GM23248 (cell line): Measurements from ENCODE around the gene RAB23. TPM values are rescaled to one million over a fixed set of nuclear protein-coding genes. Genes with fewer than 3 reads are reported as not detected.
A peak's percentile ranks its signal among the peaks of the same experiment; 100 is the strongest.

Experiments used
- DNase-seq: peaks from one replicate; pipeline ENCODE4 v3.0.0-alpha.2; 2015
- H2AFZ ChIP-seq: fragments of 200-600 bp; sonication (generic); 2 replicates; pipeline ENCODE4 v1.6.1; 2016; ENCODE audit warnings: antibody characterized with exemption
- H3F3A ChIP-seq: fragments of 200-600 bp; sonication (generic); 2 replicates; pipeline ENCODE4 v1.6.1; 2016; ENCODE audit warnings: mild to moderate bottlenecking, antibody characterized with exemption, mixed run types; ENCODE audit not compliant: insufficient read depth
- H3K27ac ChIP-seq: fragments of 200-600 bp; sonication (generic); 2 replicates; pipeline ENCODE4 v1.5.1; 2016; ENCODE audit warnings: mild to moderate bottlenecking
- H3K27me3 ChIP-seq: fragments of 200-600 bp; sonication (generic); replicated peaks from 2 replicates; pipeline ENCODE4 v1.6.1; 2016; ENCODE audit warnings: mild to moderate bottlenecking; ENCODE audit not compliant: insufficient read depth
- H3K36me3 ChIP-seq: fragments of 200-600 bp; sonication (generic); 2 replicates; pipeline ENCODE4 v1.6.1; 2016; ENCODE audit warnings: low read depth, mild to moderate bottlenecking
- H3K4me1 ChIP-seq: fragments of 200-600 bp; sonication (generic); 2 replicates; pipeline ENCODE4 v1.6.1; 2016; ENCODE audit warnings: mild to moderate bottlenecking; ENCODE audit not compliant: insufficient read depth
- H3K4me2 ChIP-seq: fragments of 200-600 bp; sonication (generic); one replicate; pipeline ENCODE4 v1.6.1; 2016; ENCODE audit warnings: mild to moderate bottlenecking; ENCODE audit not compliant: unreplicated experiment
- H3K4me3 ChIP-seq: fragments of 200-600 bp; sonication (generic); 2 replicates; pipeline ENCODE4 v1.5.1; 2016; ENCODE audit warnings: mild to moderate bottlenecking
- H3K79me2 ChIP-seq: fragments of 200-600 bp; sonication (generic); 2 replicates; pipeline ENCODE4 v1.6.1; 2016; ENCODE audit warnings: mild to moderate bottlenecking; ENCODE audit not compliant: insufficient read depth
- H3K9ac ChIP-seq: fragments of 200-600 bp; sonication (generic); 2 replicates; pipeline ENCODE4 v1.6.1; 2016; ENCODE audit warnings: mild to moderate bottlenecking
- H3K9me2 ChIP-seq: fragments of 200-600 bp; sonication (generic); 2 replicates; pipeline ENCODE4 v1.6.1; 2016; ENCODE audit warnings: mixed run types, mild to moderate bottlenecking, moderate library complexity; ENCODE audit not compliant: insufficient read depth
- H3K9me3 ChIP-seq: fragments of 200-600 bp; sonication (generic); one replicate; pipeline ENCODE4 v1.6.1; 2017; ENCODE audit warnings: low read depth
- H4K20me1 ChIP-seq: fragments of 200-600 bp; sonication (generic); 2 replicates; pipeline ENCODE4 v1.6.0; 2016; ENCODE audit not compliant: insufficient read depth
- EZH2 ChIP-seq: fragments of 200-600 bp; sonication (generic); IDR thresholded peaks from 2 replicates; pipeline ENCODE4 v1.6.1; 2018; ENCODE audit warnings: antibody characterized with exemption, mild to moderate bottlenecking; ENCODE audit not compliant: insufficient read depth, poor library complexity, severe bottlenecking
- EZH2phosphoT487 ChIP-seq: fragments of 200-600 bp; sonication (generic); IDR thresholded peaks from 2 replicates; pipeline ENCODE4 v1.6.1; 2018; ENCODE audit warnings: antibody characterized with exemption, moderate library complexity, mild to moderate bottlenecking, low read depth; ENCODE audit not compliant: insufficient read depth
- WGBS, 2 experiments: methylation state at CpG; one replicate each; pipeline ENCODE4 v1.1.6; 2015 to 2017; ENCODE audit warnings: low lambda C conversion rate in 2 of 2, low coverage in 1 of 2; ENCODE audit errors: missing lambda C conversion rate in 2 of 2; 5-methylcytosine and 5-hydroxymethylcytosine counted together
- in situ Hi-C: fragments of 300-500 bp; cut with MboI; formaldehyde crosslinking; loops from 2 replicates; pipeline ENCODE4 v1.15.0; 2020
- polyA plus RNA-seq: library from polyadenylated mRNA; unstranded; fragments of >200 nt; fragmentation: Nextera tagmentation; extraction: Ambion mirVana; gene quantifications from 2 replicates; pipeline ENCODE4 v1.2.1, GENCODE V29; 2016
- total RNA-seq: library from RNA; depleted of rRNA; stranded (reverse); fragments of >200 nt; shearing (Covaris generic); gene quantifications from 2 replicates; pipeline ENCODE4 v1.2.3, GENCODE V29; 2014

Gene RAB23
- total and polyA plus RNA-seq, 2 experiments from 2014 or later = 46.9 to 78.6 TPM

- Histone ChIP-seq H2AFZ (no peak overlapping the region), H3K4me1 (peaks cover 27% of the 10 kb centered on the region), H3K9me3 (peaks cover 5% of the 10 kb centered on the region), H3K27me3 (no peaks in the 10 kb centered on the region), H3K9me2 (no peaks in the 10 kb centered on the region), H3K9ac (no peak overlapping the region), H3K79me2 (peaks cover 100% of the 10 kb centered on the region), H3K4me3 (no peak overlapping the region), H3K4me2 (no peak overlapping the region), H3F3A (peaks cover 37% of the 10 kb centered on the region; the same call in 1 of the 2 replicates), H3K27ac (no peak overlapping the region), H3K36me3 (peaks cover 11% of the 10 kb centered on the region; the same call in 1 of the 2 replicates), H4K20me1 (no peaks in the 10 kb centered on the region)
- no peak for DNase-seq
- in situ Hi-C loops = no loop called here
- TF ChIP-seq EZH2 (no peak), EZH2phosphoT487 (no peak)
- WGBS, 2 experiments = 96 to 100% methylated on average over 1 of the region's 1 CpG
These were observed 6.8 kb downstream of the RAB23 start for GRCh38 chr6:57215260-57215659.

- Histone ChIP-seq H3K9me2 (no peaks in the 10 kb centered on the region), H4K20me1 (no peaks in the 10 kb centered on the region), H3K9me3 (peaks cover 2% of the 10 kb centered on the region), H2AFZ (no peak overlapping the region), H3K27me3 (no peaks in the 10 kb centered on the region), H3K36me3 (peaks cover 9% of the 10 kb centered on the region; the same call in 1 of the 2 replicates), H3K79me2 (peaks cover 100% of the 10 kb centered on the region), H3K4me3 (no peak overlapping the region), H3K9ac (no peak overlapping the region), H3K4me2 (peak overlapping the region; percentile 2), H3K4me1 (peaks cover 32% of the 10 kb centered on the region), H3F3A (peaks cover 36% of the 10 kb centered on the region), H3K27ac (peak overlapping the region; percentile 22; the same call in 1 of the 2 replicates)
- TF ChIP-seq EZH2 = no peak
- no peak for TF ChIP-seq EZH2phosphoT487
- in situ Hi-C loops = no loop called here
- 66 to 71% methylated on average over 5 of the region's 5 CpGs for WGBS, 2 experiments
- no peak for DNase-seq
These were observed 12.0 kb downstream of the RAB23 start for GRCh38 chr6:57210060-57210459.

- no peaks in the 10 kb centered on the region for H4K20me1 ChIP-seq
These were observed 13.1 kb downstream of the RAB23 start for GRCh38 chr6:57209030-57209429.

GRCh38 chr6:57207872-57208271 is 14.2 kb downstream of the RAB23 start:
- Histone ChIP-seq H3K79me2 (peaks cover 98% of the 10 kb centered on the region), H3K4me3 (no peak overlapping the region), H3K9me3 (no peaks in the 10 kb centered on the region), H4K20me1 (no peaks in the 10 kb centered on the region), H3F3A (peaks cover 34% of the 10 kb centered on the region), H3K36me3 (0 out of 2 replicates have a peak, but pooled peaks cover 4% of the 10 kb centered on the region), H3K9ac (no peak overlapping the region), H3K4me2 (no peak overlapping the region), H3K27ac (no peak overlapping the region), H3K4me1 (peaks cover 32% of the 10 kb centered on the region), H2AFZ (no peak overlapping the region), H3K9me2 (no peaks in the 10 kb centered on the region), H3K27me3 (no peaks in the 10 kb centered on the region)
- DNase-seq = no peak
- in situ Hi-C loops = no loop called here
- 85 to 89% methylated on average over 4 of the region's 4 CpGs for WGBS, 2 experiments
- TF ChIP-seq EZH2 = no peak
- no peak for TF ChIP-seq EZH2phosphoT487

More at GRCh38 chr6:57209030-57209429, 13.1 kb downstream of the RAB23 start:
- peak overlapping the region; percentile 2 for H3K4me2 ChIP-seq
- no peaks in the 10 kb centered on the region for H3K9me2 ChIP-seq
- no peak overlapping the region for H2AFZ ChIP-seq
- H3K36me3 ChIP-seq = 0 out of 2 replicates have a peak, but pooled peaks cover 4% of the 10 kb centered on the region
- H3K9ac ChIP-seq = no peak overlapping the region
- peaks cover 98% of the 10 kb centered on the region for H3K79me2 ChIP-seq
- in situ Hi-C loops = no loop called here
- peak overlapping the region; percentile 22; the same call in 1 of the 2 replicates for H3K27ac ChIP-seq
- DNase-seq = no peak
- no peak overlapping the region for H3K4me3 ChIP-seq
- peaks cover 34% of the 10 kb centered on the region for H3F3A ChIP-seq
- TF ChIP-seq EZH2 (no peak), EZH2phosphoT487 (no peak)
- no peaks in the 10 kb centered on the region for H3K9me3 ChIP-seq
- H3K4me1 ChIP-seq = peaks cover 32% of the 10 kb centered on the region
- H3K27me3 ChIP-seq = no peaks in the 10 kb centered on the region
